GM19452 (cell line): ENCODE data around the gene CLDN20.
A peak's percentile ranks its signal among the peaks of the same experiment; 100 is the strongest.

Experiments used
- ATAC-seq: cut with Tn5 transposase; IDR thresholded peaks from one replicate; pipeline ENCODE4 v1.9.1; 2021; ENCODE audit not compliant: unreplicated experiment

Gene CLDN20

DNA sequence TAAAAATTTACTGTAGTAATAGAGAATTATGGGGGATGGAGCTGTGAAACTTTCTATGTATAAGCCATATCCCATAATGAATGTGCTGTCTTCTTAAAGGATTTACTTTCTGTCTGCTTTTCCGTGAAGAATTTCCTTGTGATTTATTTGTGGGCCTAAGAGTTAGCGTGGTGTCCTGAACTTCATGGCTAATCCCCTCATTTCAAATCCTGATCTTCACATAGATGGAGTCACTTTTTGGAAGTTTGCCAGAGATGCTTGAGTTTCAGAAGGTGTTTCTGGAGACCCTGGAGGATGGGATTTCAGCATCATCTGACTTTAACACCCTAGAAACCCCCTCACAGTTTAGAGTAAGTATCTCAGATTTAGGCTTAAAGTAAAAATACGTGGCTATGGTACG lies 19.4 kb upstream of the CLDN20 start:
- no peak for ATAC-seq

GRCh38 chr6:155245193-155245592 lies 18.6 kb upstream of the CLDN20 start:
- no peak for ATAC-seq

DNA sequence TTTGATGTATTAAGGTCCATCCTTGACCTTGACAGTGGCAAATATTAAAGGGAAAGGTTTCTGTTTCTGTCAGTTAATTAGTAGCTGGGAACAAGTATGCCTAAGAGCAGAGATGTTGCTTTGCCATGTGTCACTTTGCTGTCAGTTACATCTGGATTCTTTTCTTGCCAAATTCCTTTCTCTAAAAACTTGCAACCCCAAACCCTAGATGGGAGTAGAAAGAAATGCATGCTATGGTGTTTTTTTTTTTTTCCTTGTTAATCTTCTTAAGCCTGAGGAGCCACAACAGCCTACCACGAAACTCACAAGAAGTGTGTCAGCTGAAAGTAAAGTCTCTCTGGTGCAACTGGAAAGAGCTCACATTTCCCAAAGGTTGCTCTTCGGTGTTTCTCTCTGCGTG lies 18.0 kb upstream of the CLDN20 start:
- ATAC-seq, result no peak

GRCh38 chr6:155246825-155247224 lies 17.0 kb upstream of the CLDN20 start:
- no peak for ATAC-seq

DNA sequence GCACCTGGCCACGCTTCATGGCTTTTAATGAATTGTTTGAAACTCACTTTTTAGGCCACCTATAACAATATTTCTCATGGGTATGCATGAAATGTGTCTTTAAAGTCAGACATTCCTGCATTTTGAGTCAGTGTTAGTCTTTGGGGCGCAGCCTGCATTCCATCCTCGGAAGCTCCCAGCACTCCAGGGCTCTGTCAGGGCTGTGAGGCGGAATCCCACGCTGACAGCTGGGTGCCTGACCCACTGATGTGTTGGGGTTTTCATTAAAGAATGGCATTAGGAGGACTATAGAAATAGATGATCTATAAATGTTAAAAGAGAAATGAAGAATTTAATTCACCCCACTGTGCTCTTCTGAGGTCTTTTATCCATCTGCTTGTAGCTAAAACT lies 16.2 kb upstream of the CLDN20 start:
- no peak for ATAC-seq

- no peak for ATAC-seq
Observed at GRCh38 chr6:155248008-155249001, 15.5 kb upstream of the CLDN20 start.

- ATAC-seq, result no peak
Observed at GRCh38 chr6:155250701-155251381, 13.0 kb upstream of the CLDN20 start.

DNA sequence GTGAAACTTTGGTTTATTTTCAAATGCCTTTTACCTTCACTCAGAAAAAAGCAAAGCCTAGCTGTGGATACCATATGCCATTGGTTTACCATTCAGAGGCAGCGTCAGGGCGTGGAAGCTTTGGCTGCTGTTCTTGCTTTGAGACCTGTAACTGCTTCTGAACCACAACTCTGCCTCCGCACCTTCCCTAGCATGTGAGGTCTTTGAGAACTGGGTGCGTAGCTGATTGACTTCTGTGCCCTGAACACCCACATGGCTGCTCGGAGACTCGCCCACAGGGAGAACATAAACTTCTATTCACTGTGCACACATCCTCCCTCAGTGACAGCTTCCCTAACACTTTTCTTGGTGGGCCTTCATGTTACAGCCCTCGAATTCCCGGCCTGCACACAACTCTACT lies 11.2 kb upstream of the CLDN20 start:
- ATAC-seq, result no peak

- no peak for ATAC-seq
Observed at GRCh38 chr6:155253337-155253736, 10.5 kb upstream of the CLDN20 start.

DNA sequence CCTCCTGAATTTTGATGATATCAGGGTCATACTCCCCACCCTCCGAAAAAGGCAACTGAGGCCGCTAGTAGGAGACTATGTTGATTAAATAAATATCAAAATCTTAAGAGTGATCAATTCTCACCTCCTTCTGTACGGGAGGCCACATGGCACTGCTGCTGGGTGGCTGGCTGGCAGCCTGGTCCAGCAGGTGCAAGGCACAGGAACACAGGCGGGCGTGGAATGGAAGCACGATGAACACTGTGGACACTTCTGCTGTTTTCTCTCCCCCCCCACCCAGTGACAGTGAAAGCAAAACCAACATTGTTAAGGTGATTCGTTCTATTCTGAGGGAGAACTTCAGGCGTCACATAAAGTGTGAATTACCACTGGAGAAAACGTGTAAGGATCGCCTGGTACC lies 9.7 kb upstream of the CLDN20 start:
- ATAC-seq, result no peak

- no peak for ATAC-seq
Observed at GRCh38 chr6:155256122-155256795, 7.6 kb upstream of the CLDN20 start.

GRCh38 chr6:155257796-155258195 lies 6.0 kb upstream of the CLDN20 start:
- no peak for ATAC-seq

GRCh38 chr6:155259204-155259603 lies 4.6 kb upstream of the CLDN20 start:
- ATAC-seq, result no peak

GRCh38 chr6:155259897-155260296 lies 3.9 kb upstream of the CLDN20 start:
- no peak for ATAC-seq

DNA sequence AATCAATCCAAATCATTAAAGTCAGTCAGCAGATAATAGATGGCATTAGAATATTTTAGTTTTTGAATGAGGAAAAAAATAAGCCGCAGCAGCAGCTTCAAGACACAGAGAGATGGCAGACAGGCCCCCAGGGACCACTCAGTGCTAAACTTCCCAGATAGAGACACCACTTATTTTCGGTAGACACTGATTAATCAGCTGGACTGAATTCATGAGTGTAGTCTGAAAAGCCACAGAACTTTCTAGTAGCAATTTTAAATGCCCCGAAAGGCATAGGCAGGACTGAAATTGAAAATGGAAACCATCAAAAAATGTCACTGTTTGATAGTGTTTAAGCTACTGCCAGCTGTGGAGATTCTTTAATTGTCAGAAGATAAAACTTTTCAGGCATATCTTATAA lies 3.1 kb upstream of the CLDN20 start:
- ATAC-seq, result peak; percentile 79

GRCh38 chr6:155261111-155261900 lies 2.5 kb upstream of the CLDN20 start:
- ATAC-seq, result no peak

DNA sequence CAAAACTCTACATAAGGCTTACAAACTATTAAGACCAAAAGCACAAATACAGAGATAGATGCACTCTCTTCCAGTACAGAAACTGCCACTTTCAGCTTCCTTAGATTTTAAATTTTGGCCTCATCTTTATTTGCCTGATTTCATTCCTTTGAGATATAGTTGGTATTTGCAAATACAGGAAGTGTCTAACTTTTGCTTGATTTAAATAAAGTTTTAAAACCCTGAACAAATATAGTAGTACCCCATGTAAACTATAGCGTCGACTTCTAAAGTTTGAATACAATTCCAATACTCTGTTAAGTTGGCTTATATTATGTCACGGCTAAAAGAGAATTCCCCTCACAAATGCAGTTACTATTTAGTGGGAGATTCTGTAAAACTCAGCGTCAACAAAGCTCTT lies 1.2 kb upstream of the CLDN20 start:
- no peak for ATAC-seq

- no peak for ATAC-seq
Observed at GRCh38 chr6:155264693-155265320, 994 bp downstream of the CLDN20 start.

- ATAC-seq, result no peak
Observed at GRCh38 chr6:155265843-155266535, 2.2 kb downstream of the CLDN20 start.

DNA sequence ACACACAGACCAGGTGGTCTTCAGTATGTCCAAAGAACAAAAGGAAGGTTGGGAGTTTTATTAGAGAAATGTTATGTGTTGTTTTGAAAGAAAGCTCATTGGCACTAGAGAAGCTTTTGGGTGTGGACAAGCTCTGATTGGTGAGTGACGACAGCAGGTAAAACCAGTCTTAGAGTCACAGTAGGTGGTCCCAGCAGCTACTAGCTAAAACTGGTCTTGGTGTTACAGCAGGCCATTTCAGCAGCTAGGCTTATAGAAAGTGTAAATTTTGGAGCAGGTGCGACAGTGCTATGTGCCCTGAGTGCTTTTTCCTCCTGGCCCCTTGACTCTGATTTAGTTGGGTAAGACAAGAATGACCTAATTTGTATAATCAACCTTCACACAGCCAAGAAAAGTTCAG lies 3.6 kb downstream of the CLDN20 start:
- no peak for ATAC-seq
